ENCODE data around the gene TM6SF1.
"Not testable (repeated sequence)": the region's sequence is repeated elsewhere in the genome, so short reads cannot be mapped to it uniquely, and the experiment has no call there.

Gene TM6SF1

DNA sequence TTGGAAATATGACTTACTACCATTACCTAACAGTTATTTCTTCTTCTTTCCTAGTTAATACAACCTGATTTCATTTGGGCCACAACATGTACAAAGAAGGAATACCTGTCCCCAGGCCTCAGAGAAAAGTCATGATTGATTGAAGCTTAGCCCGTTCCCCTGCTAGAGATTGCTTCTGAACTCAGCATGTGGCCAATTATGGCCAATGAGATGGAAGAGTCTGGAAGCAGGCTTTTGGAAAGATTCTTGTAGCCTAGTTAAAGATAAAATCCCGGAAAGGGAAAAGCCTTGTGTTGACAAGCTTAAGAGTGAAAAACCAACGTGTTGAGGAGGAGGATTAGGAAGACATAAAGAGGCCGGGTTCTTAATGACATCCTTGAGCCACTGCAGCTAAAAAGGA lies 17.0 kb upstream of the TM6SF1 start:
- no peak for DNase-seq

GRCh38 chr15:83091965-83092308 lies 15.5 kb upstream of the TM6SF1 start:
- DNase-seq, result not testable (repeated sequence)

GRCh38 chr15:83092309-83092976 lies 15.0 kb upstream of the TM6SF1 start:
- DNase-seq, result no peak

- DNase-seq, result no peak
Measured at GRCh38 chr15:83094583-83094982, 12.9 kb upstream of the TM6SF1 start.

DNA sequence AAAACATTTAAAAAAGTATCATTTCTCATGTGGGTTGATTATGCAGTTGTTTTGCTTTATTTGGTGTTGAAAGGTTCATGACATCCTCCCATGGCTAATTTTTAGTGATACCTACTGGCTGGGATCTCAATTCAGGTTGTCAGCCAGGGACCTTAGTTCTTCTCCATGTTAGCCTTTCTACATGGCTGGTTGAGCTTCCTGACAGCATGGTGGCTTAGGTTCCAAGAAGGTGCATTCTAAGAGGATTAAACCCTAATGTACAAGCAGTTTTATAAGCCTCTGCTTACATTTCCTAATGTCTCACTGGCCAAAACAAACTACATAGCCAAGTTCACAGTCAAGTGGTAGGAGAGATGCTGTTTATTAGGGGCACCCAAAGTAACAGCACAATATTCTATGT lies 9.4 kb upstream of the TM6SF1 start:
- no peak for DNase-seq

DNA sequence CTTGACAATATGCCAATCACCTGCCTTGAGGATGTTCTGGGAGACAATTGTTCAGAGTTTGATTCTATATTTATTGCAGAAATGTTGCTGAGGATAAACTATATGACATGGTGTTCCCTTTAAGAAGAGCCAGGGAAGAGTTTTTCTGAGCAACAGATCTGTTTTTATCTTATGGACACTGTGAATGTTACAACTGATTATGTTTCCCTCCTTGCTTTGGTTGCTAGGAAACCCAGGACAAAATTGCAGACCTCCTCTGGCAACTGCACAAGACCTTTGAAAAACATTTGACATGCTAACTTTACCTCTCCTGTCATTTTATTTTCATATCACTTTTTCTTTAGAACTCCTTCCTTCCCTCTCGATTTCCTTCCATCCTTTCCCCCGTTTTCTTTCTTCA lies 8.2 kb upstream of the TM6SF1 start:
- no peak for DNase-seq

GRCh38 chr15:83100097-83100646 lies 7.3 kb upstream of the TM6SF1 start:
- DNase-seq, result no peak

- DNase-seq, result no peak
Measured at GRCh38 chr15:83102346-83102745, 5.1 kb upstream of the TM6SF1 start.

DNA sequence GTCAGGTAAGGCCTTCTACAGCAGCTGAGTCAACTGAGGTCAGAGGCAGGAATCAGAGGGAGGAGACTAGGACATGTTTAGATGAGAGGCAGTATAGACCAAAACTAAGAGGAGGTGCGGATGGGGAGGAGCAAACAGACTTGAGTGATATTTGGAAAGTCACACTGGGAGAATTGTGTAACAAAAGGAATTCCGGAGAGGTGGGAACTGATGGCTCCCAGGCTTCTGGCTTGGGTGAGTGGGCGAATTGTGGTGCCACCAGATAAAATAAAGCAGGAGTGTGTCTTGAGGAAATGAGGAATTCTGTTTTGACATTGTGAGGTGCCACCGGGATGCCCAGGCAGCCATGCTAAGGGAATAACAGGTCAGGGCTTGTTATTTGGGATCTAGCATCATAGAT lies 3.3 kb upstream of the TM6SF1 start:
- DNase-seq, result no peak

DNA sequence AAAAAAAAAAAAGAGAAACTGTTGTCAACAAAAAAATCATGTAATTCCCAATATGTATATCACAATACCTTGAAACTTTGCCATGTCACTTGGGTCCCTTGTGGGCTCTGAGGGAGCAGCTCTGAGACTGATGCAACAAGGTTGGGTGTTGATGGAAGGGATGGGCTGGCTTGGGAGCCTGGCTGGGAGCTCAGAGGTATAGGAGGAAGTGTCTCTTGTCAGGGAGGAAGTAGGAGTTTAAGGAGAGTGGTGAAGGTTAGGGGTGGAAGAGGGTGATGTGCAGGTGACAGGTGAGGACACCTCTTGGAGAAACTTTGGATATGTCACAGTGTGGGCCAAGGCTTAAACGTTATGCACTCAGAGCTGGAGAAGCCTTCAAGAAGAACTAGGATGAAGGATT lies 2.0 kb upstream of the TM6SF1 start:
- no peak for DNase-seq

DNA sequence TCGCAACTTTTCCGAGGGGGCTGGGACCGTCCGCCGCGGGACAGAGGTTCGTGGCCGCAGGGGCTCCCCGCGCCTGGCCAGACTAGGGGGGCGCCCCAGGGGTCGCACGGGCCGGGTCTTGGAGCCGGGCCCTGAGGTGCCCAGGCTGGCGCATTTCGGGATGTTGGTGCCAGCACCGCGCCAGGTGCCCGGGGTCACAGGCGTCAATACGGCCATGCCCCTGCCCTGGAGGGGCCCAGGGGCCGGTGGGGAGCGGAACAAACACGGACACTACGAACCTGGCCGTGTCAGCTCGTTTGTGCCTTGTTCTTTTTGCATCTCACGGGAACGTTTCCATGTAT lies 366 bp downstream of the TM6SF1 start:
- DNase-seq, result no peak

GRCh38 chr15:83108266-83109219 lies 1.1 kb downstream of the TM6SF1 start:
- DNase-seq, result no peak

DNA sequence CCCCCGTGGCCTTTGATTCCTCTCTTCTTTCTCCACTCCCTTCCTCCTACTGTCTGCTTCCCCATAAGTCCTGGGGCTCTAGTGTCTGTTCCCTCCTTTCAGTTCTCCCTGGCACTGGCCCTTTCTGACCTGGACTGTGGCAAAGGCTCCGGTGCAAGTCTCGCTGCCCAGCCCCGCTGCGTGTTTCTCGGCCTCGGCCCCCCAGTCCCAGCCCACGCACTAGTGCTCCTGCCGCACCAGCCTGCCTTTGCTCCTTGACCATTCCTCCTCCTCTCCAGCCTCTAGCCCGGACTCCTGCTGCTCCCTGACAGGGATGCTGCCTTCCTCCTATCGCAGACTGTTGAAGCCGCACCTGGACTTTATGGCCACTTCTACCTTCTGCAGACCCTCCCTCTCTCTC lies 2.1 kb downstream of the TM6SF1 start:
- DNase-seq, result no peak

- no peak for DNase-seq
Measured at GRCh38 chr15:83110381-83110780, 2.9 kb downstream of the TM6SF1 start.

- DNase-seq, result no peak
Measured at GRCh38 chr15:83111149-83111548, 3.7 kb downstream of the TM6SF1 start.

DNA sequence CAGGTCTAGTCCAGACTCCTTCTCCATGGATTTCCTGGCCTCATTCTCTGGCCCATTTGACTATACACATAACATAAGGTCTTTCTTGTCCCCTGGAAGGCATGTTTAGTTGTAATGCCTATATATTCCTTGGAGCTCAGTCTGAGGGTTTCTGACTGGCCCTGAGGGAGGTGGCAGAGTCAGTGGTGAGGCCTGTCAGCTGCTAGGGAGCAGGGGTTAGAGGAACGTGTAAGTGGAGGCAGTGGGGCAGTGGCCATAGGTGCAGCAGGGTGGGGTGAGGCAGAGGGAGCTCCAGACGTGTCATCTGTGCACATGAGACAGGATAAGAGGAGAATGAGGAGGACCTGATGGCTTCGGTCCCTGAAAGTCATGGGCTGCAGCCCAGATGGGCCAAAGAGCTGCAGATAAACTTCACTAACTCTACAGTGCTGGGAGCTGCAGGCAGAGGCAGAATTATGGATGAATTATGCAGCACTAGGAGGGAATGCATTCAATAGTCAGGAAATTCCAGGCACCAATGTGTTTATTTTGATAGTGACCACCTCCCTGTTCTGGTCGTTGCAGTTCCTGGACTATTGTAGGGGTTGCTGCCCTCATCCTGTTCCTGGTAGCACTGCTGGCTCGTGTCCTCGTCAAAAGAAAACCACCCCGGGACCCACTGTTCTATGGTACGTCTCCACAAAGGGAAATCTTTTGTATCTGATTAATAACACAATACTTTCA lies 4.9 kb downstream of the TM6SF1 start:
- no peak for DNase-seq

DNA sequence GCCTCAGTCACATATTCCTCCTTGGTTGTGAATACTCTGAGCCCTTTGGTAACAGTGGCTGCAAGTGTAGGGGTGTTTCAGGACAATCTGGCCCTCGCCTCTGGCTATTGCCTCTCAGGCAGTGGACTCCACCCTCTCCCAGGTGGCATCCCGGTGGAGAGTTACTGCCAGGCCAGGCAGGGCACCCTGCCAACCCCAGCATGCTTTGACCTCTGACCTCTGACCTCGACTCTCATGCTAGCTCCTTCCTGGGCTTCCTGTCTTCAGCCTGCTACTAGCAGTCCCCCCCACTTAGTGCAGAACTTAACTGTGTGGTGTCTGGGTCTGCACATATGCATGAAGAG lies 5.5 kb downstream of the TM6SF1 start:
- DNase-seq, result no peak

DNA sequence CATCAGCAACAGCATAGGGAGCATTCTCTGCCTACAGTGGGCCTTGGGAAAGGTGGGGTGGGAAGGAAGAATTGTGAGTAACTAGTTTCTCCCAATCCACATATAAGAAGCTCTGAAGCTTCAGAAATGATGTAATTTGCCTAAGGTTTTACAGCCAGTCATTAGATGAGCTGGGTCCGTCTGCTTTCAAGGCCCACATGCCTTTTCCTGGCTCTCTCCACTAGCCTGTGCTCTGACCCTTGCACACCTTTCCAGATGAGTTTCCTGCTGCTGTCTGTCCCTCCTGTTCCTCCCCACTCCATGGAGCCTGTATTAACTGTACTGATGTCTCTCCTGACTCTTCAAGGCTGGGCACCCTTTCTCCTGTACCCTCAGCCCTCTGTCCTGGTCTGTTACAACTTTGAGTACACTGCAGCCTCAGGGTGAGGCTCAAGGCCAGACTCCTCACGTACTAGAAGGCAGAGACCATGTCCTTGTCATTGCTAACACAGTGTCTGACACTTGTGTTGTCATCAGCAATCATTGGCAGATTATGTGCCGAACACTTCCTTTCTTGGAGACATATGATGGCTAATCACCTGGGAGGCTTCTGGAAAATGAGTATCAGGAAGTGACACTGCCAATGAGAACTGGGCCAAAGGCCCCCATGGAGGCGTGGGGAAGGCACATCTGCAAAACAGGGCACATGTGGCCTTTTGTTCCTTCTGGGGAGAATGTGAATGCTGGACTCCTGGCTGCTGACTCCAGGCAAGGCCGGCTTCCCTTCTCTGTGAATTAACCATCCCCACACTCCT lies 6.6 kb downstream of the TM6SF1 start:
- DNase-seq, result no peak

DNA sequence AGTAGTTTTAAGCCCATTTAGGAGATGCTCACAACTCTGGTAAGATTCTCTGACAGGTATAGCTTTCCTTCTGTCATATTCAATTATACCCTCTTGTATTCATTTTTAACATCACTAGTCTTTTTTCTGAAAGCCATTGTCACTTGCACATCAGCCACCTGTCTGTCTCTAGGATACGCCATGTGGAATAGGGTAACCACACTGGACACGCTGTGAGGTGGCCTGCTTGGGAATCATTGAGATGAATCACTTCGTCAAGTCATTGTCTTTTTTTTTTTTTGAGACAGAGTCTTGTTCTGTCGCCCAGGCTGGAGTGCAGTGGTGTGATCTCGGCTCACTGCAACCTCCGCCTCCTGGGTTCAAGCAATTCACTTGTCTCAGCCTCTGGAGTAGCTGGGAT lies 7.4 kb downstream of the TM6SF1 start:
- no peak for DNase-seq

GRCh38 chr15:83115410-83115809 lies 8.0 kb downstream of the TM6SF1 start:
- DNase-seq, result no peak

GRCh38 chr15:83115831-83116565 lies 8.6 kb downstream of the TM6SF1 start:
- DNase-seq, result no peak

DNA sequence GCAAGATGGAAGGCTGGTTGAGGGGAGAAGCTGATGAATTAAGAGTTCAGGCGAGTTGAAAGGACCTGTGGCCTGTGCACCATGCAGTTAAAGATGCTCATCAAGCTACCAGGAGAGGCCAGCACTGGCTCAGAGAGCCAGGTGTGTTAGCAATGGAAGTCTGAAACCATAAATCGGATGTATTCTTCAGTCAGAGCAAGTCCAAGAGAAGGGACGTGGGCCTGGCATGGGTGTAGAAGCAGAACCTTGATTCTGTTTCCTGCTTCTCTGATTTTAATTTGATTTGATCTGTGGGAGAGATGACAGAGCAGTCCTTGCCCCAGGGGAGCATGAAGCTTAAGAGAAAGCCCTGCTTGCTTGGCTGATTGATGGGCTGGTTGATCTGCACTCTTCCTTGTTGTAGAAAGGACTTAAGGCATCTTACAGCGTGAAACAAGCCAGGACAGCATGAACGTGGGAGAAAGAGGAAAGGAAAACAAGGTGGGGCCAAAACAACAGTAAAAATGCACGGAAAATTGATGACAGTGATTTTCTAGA lies 10.9 kb downstream of the TM6SF1 start:
- no peak for DNase-seq

Measured in right forelimb (tissue), 1 donor.